ENCODE measurements around the gene CHKB. TPM values are rescaled to one million over a fixed set of nuclear protein-coding genes. Genes with fewer than 3 reads are reported as not detected.

CHKB gene
- total and polyA plus RNA-seq, 11 donors, result 16.7 to 77.1 (median 35.6) TPM

DNA sequence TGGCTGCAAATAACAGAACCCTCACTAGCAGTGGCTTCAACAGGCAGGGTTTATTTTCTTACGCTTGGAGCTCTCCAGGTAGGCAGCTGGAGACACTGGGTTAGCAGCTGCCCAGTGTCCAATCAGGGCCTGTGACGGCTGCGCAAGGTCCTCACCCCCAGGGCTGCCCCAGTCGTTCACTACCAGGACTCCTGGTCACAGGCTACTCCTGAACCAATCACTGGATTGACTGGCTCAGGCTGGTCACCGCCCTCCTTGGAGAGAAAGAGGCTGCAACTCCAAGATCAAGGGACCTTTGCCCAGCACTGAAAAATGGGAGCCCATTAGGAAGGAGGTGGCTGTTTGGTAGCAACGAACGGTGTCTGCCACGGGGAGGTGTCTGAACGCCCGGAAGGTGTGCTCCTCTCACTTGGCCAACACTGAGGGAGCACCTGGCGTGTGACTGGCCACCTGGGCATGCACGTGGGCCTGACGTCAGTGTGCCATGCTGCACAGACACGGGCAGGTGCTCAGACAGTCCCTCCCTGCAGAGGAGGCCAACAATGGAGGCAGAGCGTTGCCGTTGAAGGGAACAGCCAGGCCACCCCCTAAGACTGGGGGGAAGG is 40.2 kb upstream of the CHKB start:
- Histone ChIP-seq H3K27ac (peak overlapping the region in 3 of 12 donors; percentile 4 to 87 (median 52)), H3K4me1 (peaks cover 0 to 53% (median 32%) of the 10 kb centered on the region in 12 donors), H3K27me3 (no peaks in the 10 kb centered on the region), H3K36me3 (peaks cover 0 to 15% (median 0%) of the 10 kb centered on the region in 9 donors), H3K9me3 (no peaks in the 10 kb centered on the region), H3K4me3 (no peak overlapping the region)
- no peak for ATAC-seq
- intact Hi-C loops (cut with DNase I), result loop anchor here in 3 of 10 donors (5.0 kb wide), 2 partner anchors 81 to 96 kb away; partner anchors contain the start of gene SCO2 (in 2 of the 3)
- 73 to 78% (median 74%) methylated on average over 8 to 16 of the region's 16 CpGs for WGBS, 4 donors
- DNase-seq, result no peak
- no peak for TF ChIP-seq POLR2A (IDR thresholded peaks at IDR 0.05)
- TF ChIP-seq, protein P1, sequence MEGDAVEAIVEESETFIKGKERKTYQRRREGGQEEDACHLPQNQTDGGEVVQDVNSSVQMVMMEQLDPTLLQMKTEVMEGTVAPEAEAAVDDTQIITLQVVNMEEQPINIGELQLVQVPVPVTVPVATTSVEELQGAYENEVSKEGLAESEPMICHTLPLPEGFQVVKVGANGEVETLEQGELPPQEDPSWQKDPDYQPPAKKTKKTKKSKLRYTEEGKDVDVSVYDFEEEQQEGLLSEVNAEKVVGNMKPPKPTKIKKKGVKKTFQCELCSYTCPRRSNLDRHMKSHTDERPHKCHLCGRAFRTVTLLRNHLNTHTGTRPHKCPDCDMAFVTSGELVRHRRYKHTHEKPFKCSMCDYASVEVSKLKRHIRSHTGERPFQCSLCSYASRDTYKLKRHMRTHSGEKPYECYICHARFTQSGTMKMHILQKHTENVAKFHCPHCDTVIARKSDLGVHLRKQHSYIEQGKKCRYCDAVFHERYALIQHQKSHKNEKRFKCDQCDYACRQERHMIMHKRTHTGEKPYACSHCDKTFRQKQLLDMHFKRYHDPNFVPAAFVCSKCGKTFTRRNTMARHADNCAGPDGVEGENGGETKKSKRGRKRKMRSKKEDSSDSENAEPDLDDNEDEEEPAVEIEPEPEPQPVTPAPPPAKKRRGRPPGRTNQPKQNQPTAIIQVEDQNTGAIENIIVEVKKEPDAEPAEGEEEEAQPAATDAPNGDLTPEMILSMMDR (IDR thresholded peaks at IDR 0.05), result peak in 1 of 12 donors; percentile 5

DNA sequence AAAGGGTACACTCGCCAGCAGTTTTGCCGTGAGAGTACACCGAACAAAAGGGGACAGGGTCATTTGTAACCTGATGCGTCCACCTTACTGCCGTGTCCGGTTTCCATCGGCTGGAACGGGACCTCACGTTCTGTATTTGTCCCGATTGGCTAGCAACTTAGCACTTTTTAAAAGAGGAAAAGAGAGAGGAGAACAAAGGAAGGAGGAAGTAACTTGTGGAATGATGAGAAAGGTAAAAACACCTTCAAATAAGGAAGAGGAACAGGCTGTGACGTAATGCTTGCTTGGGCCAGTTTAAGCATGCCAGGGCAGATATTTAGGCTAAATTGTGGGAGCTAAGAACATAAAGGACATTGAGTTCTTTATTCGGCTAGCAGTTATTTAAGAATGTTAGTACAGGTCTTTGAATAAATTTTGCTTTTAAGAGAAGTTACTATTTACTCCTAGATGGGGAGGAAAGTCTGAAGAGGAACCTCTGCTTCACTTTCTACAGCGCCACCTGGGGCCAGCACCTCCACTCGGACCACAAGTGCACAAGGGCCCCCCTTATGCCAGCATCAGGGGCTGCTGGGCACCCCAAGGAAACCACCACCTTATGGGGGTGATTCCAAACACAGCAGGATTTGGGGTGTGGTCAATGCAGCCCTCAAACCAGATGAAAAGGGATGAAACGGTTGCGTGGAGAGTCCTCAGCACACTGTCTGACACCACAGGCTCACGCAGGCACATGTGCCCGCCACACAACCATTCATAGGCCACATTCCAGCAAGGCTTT is 39.5 kb upstream of the CHKB start:
- 37 to 48% (median 40%) methylated on average over 15 to 18 of the region's 18 CpGs for WGBS, 4 donors
- intact Hi-C loops (cut with DNase I), result loop anchor here in 4 of 10 donors (2.0 to 5.0 kb wide), 3 partner anchors 80 to 95 kb away; partner anchors contain the start of gene SCO2 (in 2 of the 4)
- no peak for ATAC-seq
- Histone ChIP-seq H3K4me1 (peaks cover 0 to 46% (median 26%) of the 10 kb centered on the region in 12 donors), H3K9me3 (no peaks in the 10 kb centered on the region), H3K4me3 (peak overlapping the region in 2 of 12 donors; percentile 46 to 48), H3K36me3 (peaks cover 0 to 15% (median 0%) of the 10 kb centered on the region in 9 donors), H3K27me3 (no peaks in the 10 kb centered on the region), H3K27ac (peak overlapping the region in 7 of 12 donors; percentile 4 to 87 (median 52))
- TF ChIP-seq POLR2A (IDR thresholded peaks at IDR 0.05), result no peak
- TF ChIP-seq, protein P1 (IDR thresholded peaks at IDR 0.05), result peak in 3 of 12 donors; percentile 5 to 15 (median 12)
- peak in 1 of 5 donors; percentile 16 for DNase-seq

DNA sequence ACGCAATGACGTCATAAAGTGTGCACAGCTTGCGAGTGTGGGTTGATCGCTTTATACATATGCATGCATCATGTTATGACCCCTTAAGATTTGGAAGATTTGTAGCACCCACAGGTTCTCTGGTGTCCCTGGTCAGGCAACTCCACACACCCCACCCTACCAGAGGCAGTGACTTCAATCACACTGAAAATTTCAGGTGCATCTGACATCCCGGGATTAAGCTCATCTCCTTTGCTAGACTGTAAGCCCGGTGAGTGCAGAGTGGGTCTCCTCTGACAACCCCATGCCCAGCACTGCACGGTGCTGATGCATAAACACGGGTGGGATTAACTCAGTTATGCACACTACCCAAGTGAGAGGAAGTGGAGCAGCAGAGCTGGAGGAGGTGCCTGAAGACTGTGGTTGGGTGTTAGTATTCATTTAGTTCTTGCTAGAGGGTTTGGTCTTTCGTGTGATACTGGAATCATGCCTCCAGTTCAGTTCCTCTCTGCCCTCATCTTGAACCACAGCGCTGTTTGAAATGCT is 38.8 kb upstream of the CHKB start:
- Histone ChIP-seq H3K9me3 (no peaks in the 10 kb centered on the region), H3K36me3 (peaks cover 0 to 15% (median 0%) of the 10 kb centered on the region in 9 donors), H3K4me3 (peak overlapping the region in 6 of 12 donors; percentile 34 to 48 (median 44)), H3K4me1 (peaks cover 0 to 39% (median 21%) of the 10 kb centered on the region in 12 donors), H3K27ac (peak overlapping the region in 8 of 12 donors; percentile 22 to 87 (median 51)), H3K27me3 (no peaks in the 10 kb centered on the region)
- ATAC-seq (peak in 3 of 4 donors; percentile 11 to 29 (median 12)), DNase-seq (peak in 1 of 5 donors; percentile 19)
- intact Hi-C loops (cut with DNase I), result loop anchor here in 4 of 10 donors (2.0 to 5.0 kb wide), 3 partner anchors 79 to 95 kb away; partner anchors contain the start of gene SCO2 (in 2 of the 4)
- 30 to 41% (median 39%) methylated on average over 10 of the region's 10 CpGs for WGBS, 4 donors
- TF ChIP-seq POLR2A (IDR thresholded peaks at IDR 0.05), result no peak
- TF ChIP-seq, protein P1 (IDR thresholded peaks at IDR 0.05), result no peak
